ENCODE data around the gene SOWAHA. TPM values are rescaled to one million over a fixed set of nuclear protein-coding genes. Genes with fewer than 3 reads are reported as not detected.
A peak's percentile ranks its signal among the peaks of the same experiment; 100 is the strongest.

The SOWAHA gene
- total RNA-seq, 1 donor from 2014 or later, result 0.18 TPM

DNA sequence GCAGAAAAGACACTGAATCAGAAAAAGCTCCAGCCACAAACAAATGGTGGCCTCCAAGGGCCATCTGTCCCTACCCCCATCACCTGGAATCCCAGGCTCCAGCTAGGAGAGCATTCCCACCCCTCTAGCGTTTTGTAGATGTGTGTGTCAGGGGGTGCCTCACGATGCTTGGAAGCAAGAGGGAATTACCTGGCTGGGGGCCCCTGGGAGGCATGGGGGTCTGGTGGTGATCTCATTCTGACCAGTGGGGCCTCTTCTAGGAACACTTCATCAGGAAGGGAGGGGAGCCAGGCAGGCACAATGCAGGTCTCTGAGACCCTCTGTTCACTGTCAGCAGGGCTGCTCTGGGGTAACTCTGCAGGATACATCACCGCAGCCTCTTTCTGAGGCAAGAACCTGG is 11.3 kb downstream of the SOWAHA start:
- TF ChIP-seq, protein P1, sequence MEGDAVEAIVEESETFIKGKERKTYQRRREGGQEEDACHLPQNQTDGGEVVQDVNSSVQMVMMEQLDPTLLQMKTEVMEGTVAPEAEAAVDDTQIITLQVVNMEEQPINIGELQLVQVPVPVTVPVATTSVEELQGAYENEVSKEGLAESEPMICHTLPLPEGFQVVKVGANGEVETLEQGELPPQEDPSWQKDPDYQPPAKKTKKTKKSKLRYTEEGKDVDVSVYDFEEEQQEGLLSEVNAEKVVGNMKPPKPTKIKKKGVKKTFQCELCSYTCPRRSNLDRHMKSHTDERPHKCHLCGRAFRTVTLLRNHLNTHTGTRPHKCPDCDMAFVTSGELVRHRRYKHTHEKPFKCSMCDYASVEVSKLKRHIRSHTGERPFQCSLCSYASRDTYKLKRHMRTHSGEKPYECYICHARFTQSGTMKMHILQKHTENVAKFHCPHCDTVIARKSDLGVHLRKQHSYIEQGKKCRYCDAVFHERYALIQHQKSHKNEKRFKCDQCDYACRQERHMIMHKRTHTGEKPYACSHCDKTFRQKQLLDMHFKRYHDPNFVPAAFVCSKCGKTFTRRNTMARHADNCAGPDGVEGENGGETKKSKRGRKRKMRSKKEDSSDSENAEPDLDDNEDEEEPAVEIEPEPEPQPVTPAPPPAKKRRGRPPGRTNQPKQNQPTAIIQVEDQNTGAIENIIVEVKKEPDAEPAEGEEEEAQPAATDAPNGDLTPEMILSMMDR (IDR thresholded peaks at IDR 0.05), result no peak

DNA sequence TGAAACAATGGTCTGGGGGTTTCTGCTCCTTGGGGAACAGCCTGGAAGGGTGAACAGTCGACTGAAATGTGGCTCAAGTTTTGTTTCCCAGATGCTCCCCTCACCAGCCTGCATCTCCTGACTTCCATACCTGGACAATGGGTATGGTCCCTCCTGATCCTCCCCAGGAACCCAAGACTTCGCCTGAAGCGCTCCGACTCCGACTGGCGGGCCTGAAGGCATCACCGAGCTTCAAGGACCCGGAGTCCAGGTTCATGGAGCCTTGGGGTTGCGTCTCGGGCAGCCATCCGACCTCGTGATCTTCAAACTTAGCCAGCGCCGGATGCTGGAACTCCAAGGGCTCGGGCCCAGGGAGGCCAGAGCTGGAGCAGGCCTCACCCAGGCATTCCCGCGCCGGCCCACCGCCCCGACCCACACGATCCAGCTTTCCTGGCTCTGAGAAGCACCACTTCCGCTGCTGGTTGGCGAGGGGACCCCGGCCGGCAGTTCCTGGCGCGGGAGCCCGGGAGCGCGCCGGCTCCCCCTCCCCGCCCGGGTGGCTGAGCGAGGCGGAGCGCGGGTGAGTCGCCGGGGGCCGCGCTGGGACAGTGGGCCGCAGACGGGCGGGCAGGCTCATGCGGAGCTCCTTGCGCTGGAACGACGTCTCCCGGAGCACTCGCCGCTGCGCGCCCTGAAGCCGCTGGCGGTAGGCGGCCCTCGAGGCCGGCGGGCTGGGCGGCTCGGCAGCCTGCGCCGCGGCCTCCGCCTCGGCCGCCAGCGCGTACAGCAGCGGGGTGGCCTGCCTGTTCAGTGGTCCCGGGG is 12.1 kb downstream of the SOWAHA start:
- Histone ChIP-seq H3K4me3 (no peak overlapping the region), H3K27me3 (ENCODE audit: low read depth) (no peaks in the 10 kb centered on the region)
- ATAC-seq, result no peak

More for the DNA sequence above, 11.3 kb downstream of the SOWAHA start:
- intact Hi-C loops (cut with DNase I), result no loop called here
- peaks cover 6% of the 10 kb centered on the region for H3K27me3 ChIP-seq (ENCODE audit: low read depth)
- ATAC-seq, result no peak
- no peak overlapping the region for H3K27ac ChIP-seq
- H3K9me3 ChIP-seq, result no peaks in the 10 kb centered on the region
- no peak overlapping the region for H3K4me3 ChIP-seq
- H3K4me1 ChIP-seq, result peaks cover 42% of the 10 kb centered on the region
- H3K36me3 ChIP-seq, result peaks cover 24% of the 10 kb centered on the region
- no peak for DNase-seq

DNA sequence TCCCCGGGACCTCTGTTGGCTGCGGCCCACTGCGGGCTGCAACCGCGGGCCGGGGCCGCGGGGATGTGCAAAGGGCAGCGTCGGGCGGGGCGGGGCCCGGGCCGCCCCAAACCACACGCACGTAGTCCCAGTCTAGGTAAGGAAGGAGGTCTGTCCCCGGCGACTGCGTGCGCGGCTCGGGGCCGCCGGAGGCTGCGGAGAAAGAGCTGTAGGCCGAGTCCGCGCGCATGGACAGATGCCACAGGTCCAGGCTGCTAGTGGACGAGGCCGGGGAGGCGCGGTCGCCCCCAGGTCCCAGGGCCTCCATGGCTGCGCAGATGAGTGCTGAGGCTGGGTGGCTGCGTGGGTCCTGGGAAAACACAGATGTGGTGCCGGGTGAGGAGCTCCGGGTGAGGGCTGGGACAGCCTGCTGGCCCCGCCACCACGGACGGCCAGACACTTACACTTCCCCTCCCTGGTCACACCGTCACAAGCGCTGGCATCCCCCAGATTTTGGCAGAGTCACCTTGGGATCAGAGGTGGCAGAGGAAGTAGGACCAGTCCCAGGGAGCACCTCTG is 12.8 kb downstream of the SOWAHA start:
- no peaks in the 10 kb centered on the region for H3K9me3 ChIP-seq
- H3K4me1 ChIP-seq, result peaks cover 43% of the 10 kb centered on the region
- H3K36me3 ChIP-seq, result peaks cover 24% of the 10 kb centered on the region
- ATAC-seq, result no peak
- peak; percentile 45 for DNase-seq
- no peak overlapping the region for H3K4me3 ChIP-seq
- H3K27me3 ChIP-seq (ENCODE audit: low read depth), result no peaks in the 10 kb centered on the region
- H3K27ac ChIP-seq, result peak overlapping the region; percentile 54
- TF ChIP-seq, protein P1 (IDR thresholded peaks at IDR 0.05), result no peak
- intact Hi-C loops (cut with DNase I), result no loop called here

More for the DNA sequence above, 12.1 kb downstream of the SOWAHA start:
- peaks cover 41% of the 10 kb centered on the region for H3K4me1 ChIP-seq
- H3K36me3 ChIP-seq, result peaks cover 24% of the 10 kb centered on the region
- intact Hi-C loops (cut with DNase I), result no loop called here
- no peak for DNase-seq
- H3K27ac ChIP-seq, result no peak overlapping the region
- TF ChIP-seq, protein P1 (IDR thresholded peaks at IDR 0.05), result no peak
- no peaks in the 10 kb centered on the region for H3K9me3 ChIP-seq

DNA sequence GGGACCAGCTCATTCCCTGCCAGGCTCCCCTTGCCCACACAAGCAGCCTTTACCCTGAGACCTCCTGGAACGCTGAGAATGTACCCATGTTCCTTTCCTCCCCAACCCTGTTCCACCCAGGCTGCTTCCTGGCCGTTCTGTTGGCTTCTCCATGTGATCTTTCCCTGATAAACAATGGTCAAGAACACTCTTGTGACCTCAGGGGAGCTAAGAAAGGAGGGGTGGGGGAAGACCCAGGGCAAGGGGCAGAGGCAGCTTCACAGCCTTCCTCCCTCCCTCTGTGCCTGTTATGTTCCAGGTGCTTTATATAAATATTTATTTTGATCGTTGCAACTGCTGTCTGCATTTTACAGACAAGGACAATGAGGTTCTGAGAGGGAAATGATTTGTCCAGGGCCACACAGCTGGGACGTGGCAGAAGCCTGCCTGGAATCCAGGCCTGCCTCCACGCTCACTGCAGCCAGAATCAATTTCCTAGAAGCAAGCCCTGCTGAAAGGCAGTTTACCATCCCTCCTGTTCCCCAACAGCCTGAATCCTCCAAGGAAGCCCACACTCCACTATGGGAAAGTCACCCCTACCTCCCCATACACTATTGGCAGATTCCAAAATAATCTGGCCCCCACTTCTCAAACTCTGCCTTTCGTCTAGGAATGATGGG is 13.5 kb downstream of the SOWAHA start:
- TF ChIP-seq, protein P1 (IDR thresholded peaks at IDR 0.05), result no peak
- DNase-seq, result no peak
- Histone ChIP-seq H3K27ac (peak overlapping the region; percentile 54), H3K27me3 (ENCODE audit: low read depth) (no peaks in the 10 kb centered on the region), H3K9me3 (no peaks in the 10 kb centered on the region), H3K4me1 (peaks cover 49% of the 10 kb centered on the region), H3K36me3 (peaks cover 24% of the 10 kb centered on the region), H3K4me3 (no peak overlapping the region)
- no peak for ATAC-seq
- intact Hi-C loops (cut with DNase I), result no loop called here

DNA sequence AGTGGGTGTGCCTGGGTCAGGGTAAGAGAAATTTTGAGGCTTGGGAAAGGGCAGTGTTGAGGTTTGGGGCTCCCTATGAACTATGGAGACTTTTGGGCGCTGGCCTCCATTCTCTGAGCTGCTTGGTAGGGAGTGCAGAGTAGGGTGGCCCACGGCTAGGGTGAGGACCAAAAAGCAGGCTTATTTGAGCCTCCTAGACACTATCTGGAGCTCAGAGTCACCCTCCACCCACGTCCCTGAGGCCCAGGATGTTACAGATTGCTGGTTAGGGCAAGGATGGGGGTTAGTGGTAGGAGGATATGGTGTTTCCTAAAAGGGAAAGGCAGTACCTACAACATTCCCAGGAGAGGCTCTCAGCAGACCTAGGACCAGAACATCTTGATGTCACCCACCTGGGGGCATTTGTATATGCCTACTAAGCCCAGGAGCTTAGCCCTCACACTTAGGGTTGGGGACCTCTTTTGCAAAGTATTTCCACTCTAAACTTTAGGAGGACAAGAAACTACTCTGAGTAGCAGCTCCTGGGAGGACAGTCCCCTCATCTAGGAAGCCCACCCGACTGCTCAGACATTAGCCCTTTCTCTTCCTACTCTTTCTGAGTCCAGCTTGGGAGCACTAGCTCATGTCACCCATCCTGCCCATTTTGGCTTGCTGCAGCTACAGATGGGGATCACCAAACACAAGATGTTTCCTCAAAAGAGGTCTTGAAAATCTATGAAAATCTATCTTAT is 15.0 kb downstream of the SOWAHA start:
- H3K9me3 ChIP-seq, result no peaks in the 10 kb centered on the region
- intact Hi-C loops (cut with DNase I), result no loop called here
- H3K4me3 ChIP-seq, result no peak overlapping the region
- no peaks in the 10 kb centered on the region for H3K27me3 ChIP-seq (ENCODE audit: low read depth)
- H3K27ac ChIP-seq, result no peak overlapping the region
- DNase-seq, result no peak
- TF ChIP-seq, protein P1 (IDR thresholded peaks at IDR 0.05), result no peak
- no peak for ATAC-seq
- peaks cover 24% of the 10 kb centered on the region for H3K36me3 ChIP-seq
- peaks cover 50% of the 10 kb centered on the region for H3K4me1 ChIP-seq
